D721Med (cell line): ENCODE results near the gene MYO1F.
"Not testable (repeated sequence)": the region's sequence is repeated elsewhere in the genome, so short reads cannot be mapped to it uniquely, and the experiment has no call there.

Source experiments
- DNase-seq: peaks from one replicate; pipeline ENCODE4 v3.0.0; 2011; ENCODE audit warnings: low spot score; ENCODE audit not compliant: insufficient read length
- FAIRE-seq: peaks from 2 replicates; lab custom pipeline; 2011; peaks lifted over from hg19 to GRCh38; lab: Jason Lieb, UNC
- TF ChIP-seq, protein P1 (sequence below): IDR thresholded peaks from 2 replicates; pipeline ENCODE4 v1.5.1; 2012; ENCODE audit warnings: mild to moderate bottlenecking, control low read depth; ENCODE audit not compliant: insufficient read depth; ENCODE audit errors: missing control alignments

The MYO1F gene

GRCh38 chr19:8575467-8575997 lies 1.7 kb downstream of the MYO1F start:
- TF ChIP-seq, protein P1, sequence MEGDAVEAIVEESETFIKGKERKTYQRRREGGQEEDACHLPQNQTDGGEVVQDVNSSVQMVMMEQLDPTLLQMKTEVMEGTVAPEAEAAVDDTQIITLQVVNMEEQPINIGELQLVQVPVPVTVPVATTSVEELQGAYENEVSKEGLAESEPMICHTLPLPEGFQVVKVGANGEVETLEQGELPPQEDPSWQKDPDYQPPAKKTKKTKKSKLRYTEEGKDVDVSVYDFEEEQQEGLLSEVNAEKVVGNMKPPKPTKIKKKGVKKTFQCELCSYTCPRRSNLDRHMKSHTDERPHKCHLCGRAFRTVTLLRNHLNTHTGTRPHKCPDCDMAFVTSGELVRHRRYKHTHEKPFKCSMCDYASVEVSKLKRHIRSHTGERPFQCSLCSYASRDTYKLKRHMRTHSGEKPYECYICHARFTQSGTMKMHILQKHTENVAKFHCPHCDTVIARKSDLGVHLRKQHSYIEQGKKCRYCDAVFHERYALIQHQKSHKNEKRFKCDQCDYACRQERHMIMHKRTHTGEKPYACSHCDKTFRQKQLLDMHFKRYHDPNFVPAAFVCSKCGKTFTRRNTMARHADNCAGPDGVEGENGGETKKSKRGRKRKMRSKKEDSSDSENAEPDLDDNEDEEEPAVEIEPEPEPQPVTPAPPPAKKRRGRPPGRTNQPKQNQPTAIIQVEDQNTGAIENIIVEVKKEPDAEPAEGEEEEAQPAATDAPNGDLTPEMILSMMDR, result no peak
- FAIRE-seq, result no peak
- no peak for DNase-seq

- not testable (repeated sequence) for FAIRE-seq, DNase-seq
Measured at GRCh38 chr19:8574619-8574922, 2.7 kb downstream of the MYO1F start.

DNA sequence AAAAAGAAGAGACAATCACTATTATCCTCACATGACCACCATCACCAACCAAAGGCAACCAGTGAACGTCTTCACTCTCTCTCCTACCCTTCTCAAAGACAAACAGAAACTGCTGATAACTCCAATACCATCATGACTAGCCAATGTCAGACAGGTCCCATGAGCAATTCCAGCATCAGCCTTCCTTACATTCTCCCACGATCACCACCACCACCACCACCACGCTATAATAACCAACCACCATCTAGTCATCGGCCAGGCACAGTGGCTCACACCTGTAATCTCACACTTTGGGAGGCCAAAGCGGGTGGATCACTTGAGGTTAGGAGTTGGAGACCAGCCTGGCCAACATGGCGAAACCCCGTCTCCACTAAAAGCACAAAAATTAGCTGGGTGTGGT lies 3.9 kb downstream of the MYO1F start:
- TF ChIP-seq, protein P1, result no peak
- no peak for FAIRE-seq
- no peak for DNase-seq

DNA sequence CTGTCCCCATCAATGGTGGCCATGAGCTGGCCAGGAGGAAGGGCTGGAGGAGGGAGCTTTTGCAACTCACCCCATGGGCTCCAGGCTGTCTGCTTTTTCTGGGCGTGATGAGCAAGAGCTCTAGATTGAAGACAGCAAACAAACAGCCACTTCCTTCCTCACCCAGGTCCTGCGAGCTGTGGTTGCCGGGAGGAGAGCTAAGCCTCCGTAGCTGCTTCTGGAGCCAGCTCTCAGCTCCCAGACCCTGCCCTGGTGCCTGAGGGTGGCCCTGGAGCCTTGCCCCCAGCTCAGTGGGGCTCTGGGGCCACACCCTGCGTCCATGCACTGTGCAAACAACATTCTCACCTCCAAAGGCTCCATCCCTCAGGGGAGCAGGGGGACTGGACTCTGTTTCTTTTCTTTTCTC lies 6.2 kb downstream of the MYO1F start:
- DNase-seq (no peak), FAIRE-seq (no peak)
- TF ChIP-seq, protein P1, result no peak

DNA sequence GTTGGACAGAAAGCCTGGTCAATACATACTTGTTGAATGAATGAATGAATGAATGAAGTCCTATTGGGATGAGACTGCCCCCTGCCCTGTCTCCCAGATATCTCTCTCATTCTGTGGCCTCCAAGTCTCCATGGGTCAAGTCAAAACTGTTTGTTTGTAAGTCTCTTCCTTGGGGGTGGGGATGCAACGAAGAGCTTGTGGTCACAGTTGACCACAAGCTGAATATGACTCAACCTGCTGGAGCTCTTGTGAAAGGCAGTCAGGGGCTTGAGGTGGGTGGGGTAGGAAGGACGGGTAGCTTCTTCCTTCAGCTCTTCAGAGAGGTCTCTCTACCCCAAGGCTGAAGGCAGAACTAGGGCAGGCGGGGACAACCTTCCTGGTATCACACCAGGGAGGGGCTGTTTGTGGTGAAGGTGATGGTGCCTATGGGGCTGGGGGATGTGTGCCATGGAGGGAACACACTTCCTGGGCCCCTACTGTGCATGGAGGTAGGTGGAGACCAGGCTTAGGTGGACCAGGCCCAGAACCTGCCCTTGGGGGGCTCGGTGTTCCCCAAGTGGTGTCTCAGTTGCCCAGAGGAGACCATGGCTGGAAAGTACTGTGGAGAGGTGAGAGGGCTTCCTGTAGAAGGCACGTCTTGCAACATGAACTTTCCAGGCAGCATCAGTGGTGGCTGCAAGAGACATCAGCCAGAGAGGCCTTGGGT lies 8.0 kb downstream of the MYO1F start:
- no peak for FAIRE-seq
- no peak for DNase-seq
- TF ChIP-seq, protein P1, result no peak

GRCh38 chr19:8567522-8568172 lies 9.6 kb downstream of the MYO1F start:
- FAIRE-seq, result no peak
- DNase-seq, result no peak
- TF ChIP-seq, protein P1, result no peak

DNA sequence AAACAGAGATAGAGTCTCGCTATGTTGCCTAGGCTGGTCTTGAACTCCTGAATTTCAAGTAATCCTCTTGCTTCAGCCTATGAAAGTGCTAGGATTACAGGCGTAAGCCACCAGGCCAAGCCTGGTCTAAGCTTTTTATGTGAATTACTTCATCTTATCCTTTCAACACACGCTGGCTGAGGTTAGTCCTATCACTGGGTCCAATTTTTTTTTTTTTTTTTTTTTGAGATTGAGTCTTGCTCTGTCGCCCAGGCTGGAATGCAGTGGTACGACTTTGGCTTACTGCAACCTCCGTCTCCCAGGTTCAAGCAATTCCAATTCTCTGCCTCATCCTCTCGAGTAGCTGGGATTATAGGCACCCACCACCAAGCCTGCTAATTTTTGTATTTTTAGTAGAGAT lies 10.4 kb downstream of the MYO1F start:
- TF ChIP-seq, protein P1, result no peak
- FAIRE-seq (no peak), DNase-seq (no peak)

DNA sequence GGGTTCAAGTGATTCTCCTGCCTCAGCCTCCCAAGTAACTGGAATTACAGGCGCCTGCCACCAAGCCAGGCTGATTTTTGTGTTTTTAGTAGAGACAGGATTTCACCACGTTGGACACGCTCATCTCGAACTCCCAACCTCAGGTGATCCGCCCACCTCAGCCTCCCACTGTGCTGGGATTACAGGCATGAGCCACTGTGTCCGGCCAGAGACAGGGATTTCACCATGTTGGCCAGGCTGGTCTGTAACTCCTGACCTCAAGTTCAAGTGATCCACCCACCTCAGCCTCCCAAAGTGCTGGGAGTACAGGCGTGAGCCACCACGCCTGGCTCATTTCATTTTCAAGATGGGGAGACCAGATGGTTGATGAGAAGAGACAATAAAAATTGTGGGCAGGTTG lies 12.4 kb downstream of the MYO1F start:
- not testable (repeated sequence) for FAIRE-seq, DNase-seq
